ENCODE results near the gene OLFML2B. TPM values are rescaled to one million over a fixed set of nuclear protein-coding genes. Genes with fewer than 3 reads are reported as not detected.

Gene OLFML2B
- total and polyA plus RNA-seq, 2 of the 13 experiments (the other 11 are each of a cell fraction or from before 2014, with no cell fraction given), result not detected

DNA sequence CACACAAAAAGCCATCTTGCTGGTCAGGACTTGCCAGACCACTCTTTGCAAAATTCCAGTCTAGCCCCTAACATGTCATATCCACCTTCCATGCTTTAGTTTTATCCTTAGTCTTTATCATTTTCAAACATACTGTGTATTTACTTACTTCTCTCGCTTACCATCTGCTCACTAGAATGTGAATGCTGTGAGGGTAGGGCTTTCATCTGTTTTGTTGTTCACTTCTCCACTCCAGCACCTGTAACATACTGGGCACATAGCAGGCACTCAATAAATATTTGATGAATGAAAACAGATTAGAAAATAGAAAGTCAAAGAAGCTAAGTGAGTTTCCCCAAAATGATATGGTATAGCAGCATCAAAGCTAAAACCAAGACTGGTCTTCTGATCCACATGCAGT, 79.9 kb downstream of the OLFML2B start:
- DNase-seq (ENCODE audit: low spot score), result no peak
- H4K20me1 ChIP-seq (ENCODE audit: insufficient read depth, low read length), result no peaks in the 10 kb centered on the region
- 94% methylated on average over 1 of the region's 1 CpG for WGBS (ENCODE audit: low lambda C conversion rate)
- ATAC-seq, result no peak
- no peaks in the 10 kb centered on the region for H3K9me3 ChIP-seq (ENCODE audit: low read length)
- H3K79me2 ChIP-seq (ENCODE audit: insufficient read depth, low read length), result no peaks in the 10 kb centered on the region
- no peak for FAIRE-seq
- peaks cover 11% of the 10 kb centered on the region for H3K4me1 ChIP-seq (ENCODE audit: insufficient read depth, low read length)
- POLR2A ChIA-PET, result no interaction called here
- TF ChIP-seq ZNF276 (CRISPR knock-in tag; IDR thresholded peaks at IDR 0.05; ENCODE audit: low read depth) (no peak), ZNF367 (CRISPR knock-in tag; IDR thresholded peaks at IDR 0.05; ENCODE audit: borderline replicate concordance) (no peak), RAD21 (CRISPR knock-in tag; IDR thresholded peaks at IDR 0.05) (no peak)
- TF ChIP-seq, protein P1, sequence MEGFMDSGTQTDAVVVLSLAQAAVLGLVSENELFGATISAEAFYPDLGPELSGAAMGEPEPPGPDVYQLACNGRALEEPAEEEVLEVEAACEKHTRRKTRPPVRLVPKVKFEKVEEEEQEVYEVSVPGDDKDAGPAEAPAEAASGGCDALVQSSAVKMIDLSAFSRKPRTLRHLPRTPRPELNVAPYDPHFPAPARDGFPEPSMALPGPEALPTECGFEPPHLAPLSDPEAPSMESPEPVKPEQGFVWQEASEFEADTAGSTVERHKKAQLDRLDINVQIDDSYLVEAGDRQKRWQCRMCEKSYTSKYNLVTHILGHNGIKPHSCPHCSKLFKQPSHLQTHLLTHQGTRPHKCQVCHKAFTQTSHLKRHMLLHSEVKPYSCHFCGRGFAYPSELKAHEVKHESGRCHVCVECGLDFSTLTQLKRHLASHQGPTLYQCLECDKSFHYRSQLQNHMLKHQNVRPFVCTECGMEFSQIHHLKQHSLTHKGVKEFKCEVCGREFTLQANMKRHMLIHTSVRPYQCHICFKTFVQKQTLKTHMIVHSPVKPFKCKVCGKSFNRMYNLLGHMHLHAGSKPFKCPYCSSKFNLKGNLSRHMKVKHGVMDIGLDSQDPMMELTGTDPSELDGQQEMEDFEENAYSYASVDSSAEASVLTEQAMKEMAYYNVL (CRISPR knock-in tag; IDR thresholded peaks at IDR 0.05; ENCODE audit: borderline replicate concordance), result no peak
- in situ Hi-C loops (cut with HindIII; ENCODE audit: extremely low pct_ligation_motif_present, low pct_unique_long_range_greater_than_20kb) (no loop called here), intact Hi-C loops (cut with micrococcal nuclease; ENCODE audit: unreplicated experiment) (loop anchor here (10.0 kb wide), 1 partner anchor 79 kb away; no protein-coding TSS in a partner anchor)
- CTCF ChIA-PET (ENCODE audit: low intra/inter-chr PET ratio, low total read pairs), result no interaction called here
- H3K27me3 ChIP-seq (ENCODE audit: control insufficient read depth in 1 of 2, insufficient read depth in 2 of 2, low read length in 2 of 2), result no peaks in the 10 kb centered on the region
- no peak overlapping the region for H3K4me3 ChIP-seq (replicated peaks in 1 of 3; ENCODE audit: insufficient read depth in 1 of 3, low read depth in 2 of 3, low read length in 3 of 3)
- H3K9ac ChIP-seq (ENCODE audit: insufficient read depth, low read depth, low read length), result no peak overlapping the region
- no TSS peak for BruUV-seq (replicated peaks)
- no peak overlapping the region for H2AFZ ChIP-seq (ENCODE audit: low read length)
- peaks cover 5 to 6% of the 10 kb centered on the region in 2 experiments; a peak in 3 of 5 replicates for H3K36me3 ChIP-seq (replicated peaks in 1 of 2; ENCODE audit: control insufficient read depth in 1 of 2, insufficient read depth in 2 of 2, low read length in 2 of 2)
- H3K4me2 ChIP-seq (ENCODE audit: low read depth, low read length), result no peak overlapping the region
- no peak overlapping the region for H3K27ac ChIP-seq (ENCODE audit: extremely low read length, insufficient read depth, low read length)
